ENCODE data around the gene KIF21A. TPM values are rescaled to one million over a fixed set of nuclear protein-coding genes. Genes with fewer than 3 reads are reported as not detected.

KIF21A gene
- total and polyA plus RNA-seq, 2 of the 13 experiments (the other 11 are each of a cell fraction or from before 2014, with no cell fraction given) = 20.6 to 39.7 TPM

DNA sequence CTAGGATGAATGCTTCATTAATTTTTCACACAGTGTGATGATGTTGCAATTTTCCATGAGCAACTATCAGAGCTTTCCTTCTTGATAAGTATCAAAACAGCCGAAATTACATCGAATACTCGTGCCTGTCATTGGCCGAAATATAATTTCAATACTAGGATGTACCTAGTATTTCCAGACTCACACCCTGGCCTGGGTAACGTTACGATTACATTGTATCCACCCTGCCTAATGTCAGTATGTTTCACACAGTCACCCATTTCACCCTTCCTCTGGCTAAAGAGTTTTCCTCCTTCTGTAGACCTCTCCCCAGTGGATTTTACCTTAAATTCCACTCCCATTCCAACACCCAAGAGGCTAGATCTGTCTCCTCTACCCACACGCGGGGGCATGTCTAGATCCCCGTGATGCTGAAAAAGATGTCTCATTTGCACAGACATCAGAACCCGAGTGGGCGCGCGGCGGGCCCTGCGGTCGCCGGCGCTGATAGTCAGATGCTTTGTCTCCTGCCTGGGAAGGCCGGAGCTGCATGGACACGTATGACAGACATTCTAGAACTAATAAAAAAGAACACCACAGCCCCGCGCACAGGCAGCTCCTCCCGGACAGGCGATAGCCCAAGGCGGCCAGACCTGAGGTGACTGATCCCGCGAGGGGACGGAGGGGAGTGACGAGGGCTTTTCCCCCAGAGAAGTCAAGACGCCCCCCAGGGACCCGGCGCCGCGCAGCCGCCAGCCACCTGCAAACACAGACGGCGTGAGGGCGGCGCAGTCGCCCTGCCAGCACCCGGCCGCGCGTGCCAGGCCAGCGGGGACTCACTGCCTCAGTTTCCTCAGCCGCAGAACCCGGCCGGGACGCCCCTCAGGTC, 723 bp downstream of the KIF21A start:
- peak overlapping the region; percentile 95 for H3K9ac ChIP-seq (ENCODE audit: insufficient read depth, low read depth, low read length)
- ATAC-seq = peak; percentile 24
- FAIRE-seq = no peak
- POLR2A ChIA-PET = interaction anchor here (1.1 to 3.0 kb wide), 4 partner anchors 9 to 94 kb away, joined by 3 to 32 read pairs (median 11); no protein-coding TSS in a partner anchor
- peak overlapping the region; percentile 100 for H3K27ac ChIP-seq (ENCODE audit: extremely low read length, insufficient read depth, low read length)
- H3K4me2 ChIP-seq (ENCODE audit: low read depth, low read length) = peak overlapping the region; percentile 87
- no peak overlapping the region for H2AFZ ChIP-seq (ENCODE audit: low read length)
- H3K36me3 ChIP-seq (replicated peaks in 1 of 2; ENCODE audit: control insufficient read depth in 1 of 2, insufficient read depth in 2 of 2, low read length in 2 of 2) = no peaks in the 10 kb centered on the region
- WGBS (ENCODE audit: low lambda C conversion rate) = under 1% methylated on average over 20 of the region's 49 CpGs
- H3K27me3 ChIP-seq (ENCODE audit: control insufficient read depth in 1 of 2, insufficient read depth in 2 of 2, low read length in 2 of 2) = no peaks in the 10 kb centered on the region; a peak in 1 of 5 replicates
- TSS peak; percentile 57 for BruUV-seq (replicated peaks)
- CTCF ChIA-PET (ENCODE audit: low intra/inter-chr PET ratio, low total read pairs) = interaction anchor here (0.7 to 1.5 kb wide), 2 partner anchors 15 to 124 kb away, joined by 3 to 6 read pairs; no protein-coding TSS in a partner anchor
- H3K79me2 ChIP-seq (ENCODE audit: insufficient read depth, low read length) = peaks cover 51% of the 10 kb centered on the region
- DNase-seq (ENCODE audit: low spot score) = peak; percentile 39
- intact Hi-C loops (cut with micrococcal nuclease; ENCODE audit: unreplicated experiment) = loop anchor here (2.0 to 5.0 kb wide), 6 partner anchors 15 to 660 kb away; no protein-coding TSS in a partner anchor
- H3K4me3 ChIP-seq (replicated peaks in 1 of 3; ENCODE audit: insufficient read depth in 1 of 3, low read depth in 2 of 3, low read length in 3 of 3) = peak overlapping the region; percentile 73 to 95 (median 93)
- H3K9me3 ChIP-seq (ENCODE audit: low read length) = no peaks in the 10 kb centered on the region
- H3K4me1 ChIP-seq (ENCODE audit: insufficient read depth, low read length) = peaks cover 38% of the 10 kb centered on the region
- H4K20me1 ChIP-seq (ENCODE audit: insufficient read depth, low read length) = 0 out of 2 replicates have a peak, but pooled peaks cover 2% of the 10 kb centered on the region
- in situ Hi-C loops (cut with HindIII; ENCODE audit: extremely low pct_ligation_motif_present, low pct_unique_long_range_greater_than_20kb) = no loop called here
- TF ChIP-seq ZBTB43 (CRISPR knock-in tag; conservative IDR thresholded peaks at IDR 0.05) (no peak), ZNF44 (CRISPR knock-in tag; IDR thresholded peaks at IDR 0.05) (no peak), KDM4B (CRISPR knock-in tag; IDR thresholded peaks at IDR 0.05) (no peak), CENPBD1 (CRISPR knock-in tag; IDR thresholded peaks at IDR 0.05; ENCODE audit: borderline replicate concordance, low read depth) (no peak), REPIN1 (CRISPR knock-in tag; IDR thresholded peaks at IDR 0.05; ENCODE audit: borderline replicate concordance, low read depth) (no peak), PAWR (CRISPR knock-in tag; IDR thresholded peaks at IDR 0.05; ENCODE audit: borderline replicate concordance) (no peak), PHF8 (CRISPR knock-in tag; IDR thresholded peaks at IDR 0.05) (peak; percentile 46), ZMAT3 (CRISPR knock-in tag; conservative IDR thresholded peaks at IDR 0.05) (0 out of 2 replicates have a peak, but pooled peaks have one; percentile 41), ZSCAN22 (CRISPR knock-in tag; IDR thresholded peaks at IDR 0.05) (no peak), HDAC2 (CRISPR knock-in tag; IDR thresholded peaks at IDR 0.05) (no peak; the same call in 1 of the 2 replicates), SMC3 (IDR thresholded peaks at IDR 0.05; ENCODE audit: low read length) (no peak), PCBP1 (IDR thresholded peaks at IDR 0.05; ENCODE audit: borderline replicate concordance, low read depth, low read length) (no peak), ZNF652 (CRISPR knock-in tag; IDR thresholded peaks at IDR 0.05; ENCODE audit: borderline replicate concordance, low read depth) (no peak), ZFY (CRISPR knock-in tag; IDR thresholded peaks at IDR 0.05) (no peak), ETV6 (CRISPR knock-in tag; conservative IDR thresholded peaks at IDR 0.05) (no peak), ARID3A (IDR thresholded peaks at IDR 0.05; ENCODE audit: low read depth, low read length) (peak; percentile 28; the same call in 1 of the 2 replicates), PTBP1 (IDR thresholded peaks at IDR 0.05; ENCODE audit: low read depth, low read length, poor library complexity, severe bottlenecking) (no peak)
- TF ChIP-seq, protein P1, sequence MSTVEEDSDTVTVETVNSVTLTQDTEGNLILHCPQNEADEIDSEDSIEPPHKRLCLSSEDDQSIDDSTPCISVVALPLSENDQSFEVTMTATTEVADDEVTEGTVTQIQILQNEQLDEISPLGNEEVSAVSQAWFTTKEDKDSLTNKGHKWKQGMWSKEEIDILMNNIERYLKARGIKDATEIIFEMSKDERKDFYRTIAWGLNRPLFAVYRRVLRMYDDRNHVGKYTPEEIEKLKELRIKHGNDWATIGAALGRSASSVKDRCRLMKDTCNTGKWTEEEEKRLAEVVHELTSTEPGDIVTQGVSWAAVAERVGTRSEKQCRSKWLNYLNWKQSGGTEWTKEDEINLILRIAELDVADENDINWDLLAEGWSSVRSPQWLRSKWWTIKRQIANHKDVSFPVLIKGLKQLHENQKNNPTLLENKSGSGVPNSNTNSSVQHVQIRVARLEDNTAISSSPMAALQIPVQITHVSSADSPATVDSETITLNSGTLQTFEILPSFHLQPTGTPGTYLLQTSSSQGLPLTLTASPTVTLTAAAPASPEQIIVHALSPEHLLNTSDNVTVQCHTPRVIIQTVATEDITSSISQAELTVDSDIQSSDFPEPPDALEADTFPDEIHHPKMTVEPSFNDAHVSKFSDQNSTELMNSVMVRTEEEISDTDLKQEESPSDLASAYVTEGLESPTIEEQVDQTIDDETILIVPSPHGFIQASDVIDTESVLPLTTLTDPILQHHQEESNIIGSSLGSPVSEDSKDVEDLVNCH (CRISPR knock-in tag; IDR thresholded peaks at IDR 0.05) = no peak
